HL-60 (cell line): Measurements from ENCODE around the gene RAD9B.

Experiments
- CTCF ChIP-seq: IDR thresholded peaks from one replicate; pipeline ENCODE4 v1.5.1; 2011; ENCODE audit warnings: low read length, control low read depth, inconsistent platforms; ENCODE audit not compliant: insufficient read depth
- POLR2AphosphoS5 ChIP-seq: IDR thresholded peaks from 2 replicates; pipeline ENCODE4 v1.6.1; 2012; ENCODE audit warnings: low read depth
- TF ChIP-seq, protein P1 (sequence below): IDR thresholded peaks from 2 replicates; pipeline ENCODE4 v1.6.1; 2012; ENCODE audit warnings: low read depth; ENCODE audit not compliant: insufficient replicate concordance

GRCh38 chr12:110508071-110508586 is 6.0 kb downstream of the RAD9B start:
- TF ChIP-seq CTCF (no peak), POLR2AphosphoS5 (no peak)
- TF ChIP-seq, protein P1, sequence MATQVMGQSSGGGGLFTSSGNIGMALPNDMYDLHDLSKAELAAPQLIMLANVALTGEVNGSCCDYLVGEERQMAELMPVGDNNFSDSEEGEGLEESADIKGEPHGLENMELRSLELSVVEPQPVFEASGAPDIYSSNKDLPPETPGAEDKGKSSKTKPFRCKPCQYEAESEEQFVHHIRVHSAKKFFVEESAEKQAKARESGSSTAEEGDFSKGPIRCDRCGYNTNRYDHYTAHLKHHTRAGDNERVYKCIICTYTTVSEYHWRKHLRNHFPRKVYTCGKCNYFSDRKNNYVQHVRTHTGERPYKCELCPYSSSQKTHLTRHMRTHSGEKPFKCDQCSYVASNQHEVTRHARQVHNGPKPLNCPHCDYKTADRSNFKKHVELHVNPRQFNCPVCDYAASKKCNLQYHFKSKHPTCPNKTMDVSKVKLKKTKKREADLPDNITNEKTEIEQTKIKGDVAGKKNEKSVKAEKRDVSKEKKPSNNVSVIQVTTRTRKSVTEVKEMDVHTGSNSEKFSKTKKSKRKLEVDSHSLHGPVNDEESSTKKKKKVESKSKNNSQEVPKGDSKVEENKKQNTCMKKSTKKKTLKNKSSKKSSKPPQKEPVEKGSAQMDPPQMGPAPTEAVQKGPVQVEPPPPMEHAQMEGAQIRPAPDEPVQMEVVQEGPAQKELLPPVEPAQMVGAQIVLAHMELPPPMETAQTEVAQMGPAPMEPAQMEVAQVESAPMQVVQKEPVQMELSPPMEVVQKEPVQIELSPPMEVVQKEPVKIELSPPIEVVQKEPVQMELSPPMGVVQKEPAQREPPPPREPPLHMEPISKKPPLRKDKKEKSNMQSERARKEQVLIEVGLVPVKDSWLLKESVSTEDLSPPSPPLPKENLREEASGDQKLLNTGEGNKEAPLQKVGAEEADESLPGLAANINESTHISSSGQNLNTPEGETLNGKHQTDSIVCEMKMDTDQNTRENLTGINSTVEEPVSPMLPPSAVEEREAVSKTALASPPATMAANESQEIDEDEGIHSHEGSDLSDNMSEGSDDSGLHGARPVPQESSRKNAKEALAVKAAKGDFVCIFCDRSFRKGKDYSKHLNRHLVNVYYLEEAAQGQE = no peak
